SIG-M5 treated with dmso at 0.1 percent for 504 hours (cell line): ENCODE results near the gene CD44.

Experiments used
- DNase-seq: peaks from one replicate; lab custom pipeline; 2025; ENCODE audit not compliant: unreplicated experiment; lab: John Stamatoyannopoulos, UW

CD44 gene

DNA sequence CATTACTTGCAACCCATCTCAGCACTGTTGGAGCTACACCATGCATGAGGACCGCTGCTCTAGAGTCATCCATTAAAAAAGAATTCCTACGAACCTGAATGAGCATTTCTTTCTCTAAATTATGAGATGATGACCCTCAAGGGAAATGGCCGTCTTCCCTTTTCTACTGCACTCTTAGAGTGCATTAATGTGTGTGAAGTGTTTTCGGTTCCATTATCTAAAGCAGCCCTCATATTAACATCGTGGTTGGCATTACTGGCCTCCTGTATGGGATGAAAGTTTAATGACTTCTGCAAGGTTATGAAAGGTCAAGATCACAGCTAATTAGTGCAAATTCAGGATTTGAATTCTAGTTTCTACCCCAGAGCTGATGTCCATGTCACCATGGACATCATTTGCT, 16.7 kb downstream of the CD44 start:
- no peak for DNase-seq

DNA sequence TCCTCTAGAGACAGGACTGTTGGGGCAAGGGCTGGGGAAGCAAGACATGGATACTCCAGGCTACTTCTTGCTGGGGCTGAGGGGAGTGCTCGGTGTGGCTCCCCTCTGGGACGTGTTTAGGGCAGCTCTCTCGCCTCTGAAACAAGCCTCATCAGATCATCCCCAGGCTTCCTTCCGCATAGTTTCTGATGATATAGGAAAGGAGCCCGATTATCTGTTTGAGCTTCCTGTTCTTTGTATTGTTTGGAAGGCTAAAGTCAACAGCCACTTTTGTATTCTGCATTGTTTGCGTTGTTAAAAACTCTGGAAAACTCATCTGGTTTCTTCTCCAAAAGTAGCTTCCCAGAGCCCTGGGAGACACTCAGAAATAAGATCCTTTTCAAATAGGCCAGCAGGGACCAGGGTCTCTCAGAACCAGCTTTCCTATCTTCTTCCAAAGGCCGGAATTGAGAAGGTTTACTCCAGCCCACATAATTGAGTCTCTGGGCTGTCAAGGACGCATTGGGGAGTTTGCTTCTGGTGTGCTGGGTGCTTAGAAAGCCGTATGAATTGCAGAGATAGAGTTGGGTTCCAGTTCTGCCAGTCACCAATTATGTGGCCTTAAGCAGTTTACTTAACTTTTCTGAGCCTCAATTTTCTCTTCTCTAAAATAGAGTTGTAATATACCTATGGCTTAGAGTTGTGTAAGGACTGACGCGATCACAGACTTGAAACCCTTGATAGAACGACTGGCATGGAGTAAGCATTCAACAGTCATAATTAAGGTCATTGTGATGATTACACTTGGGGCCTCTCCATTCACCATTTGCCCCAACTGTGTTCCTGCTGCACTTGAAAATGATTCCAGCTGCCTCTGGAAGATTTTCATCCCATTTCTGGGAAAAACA, 19.1 kb downstream of the CD44 start:
- no peak for DNase-seq

DNA sequence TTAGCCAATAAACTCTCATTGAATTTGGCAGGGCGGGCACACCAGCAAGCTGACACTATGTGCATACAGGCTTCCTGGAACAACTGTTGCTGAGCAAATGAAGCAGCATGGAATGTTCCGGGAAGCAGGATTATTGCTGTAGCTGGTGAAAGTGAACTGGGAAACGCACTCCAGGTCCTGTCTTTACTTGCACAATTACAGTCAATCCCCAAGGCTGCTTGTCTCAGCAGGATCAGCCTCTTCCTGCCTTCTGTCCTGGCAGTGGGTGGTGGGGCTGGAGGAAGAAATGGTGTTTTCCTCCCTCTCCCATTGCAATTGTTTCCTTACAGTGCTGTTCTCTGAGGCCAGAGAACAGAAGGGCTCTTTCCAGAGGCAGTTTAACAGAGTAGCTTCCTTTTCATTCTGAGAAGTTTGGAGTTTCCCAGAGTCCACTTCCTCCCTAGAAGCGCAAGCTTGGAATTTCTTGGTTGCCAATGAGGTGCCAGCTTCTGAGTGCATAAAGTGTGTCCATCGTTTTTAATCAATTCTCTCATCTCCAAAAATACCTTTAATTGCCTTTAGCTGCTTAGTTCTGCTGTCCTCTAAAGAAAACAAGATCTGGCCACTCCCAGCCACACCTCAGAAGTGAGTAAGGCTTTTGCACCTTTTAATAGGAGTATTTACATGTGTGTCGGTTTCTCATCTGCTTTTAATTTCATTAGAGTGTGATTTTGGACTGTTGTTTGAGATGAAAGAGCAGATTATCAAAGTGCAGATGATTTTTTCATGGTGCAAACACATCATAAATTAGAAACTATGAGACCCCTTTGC, 19.9 kb downstream of the CD44 start:
- DNase-seq = no peak

GRCh38 chr11:35160246-35160824, 21.4 kb downstream of the CD44 start:
- DNase-seq = no peak

DNA sequence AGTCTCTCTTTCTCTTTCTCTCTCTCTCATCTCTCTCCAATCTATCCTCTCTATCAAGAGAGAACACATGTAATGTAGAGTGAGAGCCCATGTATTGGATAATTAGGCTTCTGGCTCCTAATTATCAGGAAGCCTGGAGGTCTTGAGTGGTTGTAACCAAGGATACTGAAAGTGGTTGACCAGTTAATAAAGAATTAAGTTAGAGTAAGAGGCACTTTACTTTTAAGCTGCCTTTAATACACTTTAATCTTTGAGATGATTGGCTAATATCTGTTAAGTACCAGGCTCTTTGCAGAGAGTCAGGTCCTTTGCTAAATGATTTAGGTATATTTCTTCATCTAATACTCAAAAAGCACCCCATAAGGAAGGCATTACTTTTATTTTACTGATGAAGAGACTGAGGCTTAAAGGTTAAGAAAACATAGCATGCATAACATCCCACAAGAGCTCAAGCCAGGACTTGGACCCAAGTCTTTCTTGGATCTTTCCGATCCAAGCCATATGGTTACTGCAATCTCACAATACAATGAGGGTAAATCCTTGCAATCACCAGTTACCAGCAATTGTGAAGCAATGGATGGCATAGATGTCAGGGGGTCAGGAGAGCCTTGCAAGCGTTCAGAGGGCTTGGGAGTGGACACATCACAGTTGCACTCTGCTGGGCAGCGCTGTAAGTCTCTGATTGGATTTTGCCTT, 22.1 kb downstream of the CD44 start:
- DNase-seq = no peak

GRCh38 chr11:35162745-35163144, 23.8 kb downstream of the CD44 start:
- peak; percentile 56 for DNase-seq

GRCh38 chr11:35163209-35163608, 24.2 kb downstream of the CD44 start:
- DNase-seq = no peak

DNA sequence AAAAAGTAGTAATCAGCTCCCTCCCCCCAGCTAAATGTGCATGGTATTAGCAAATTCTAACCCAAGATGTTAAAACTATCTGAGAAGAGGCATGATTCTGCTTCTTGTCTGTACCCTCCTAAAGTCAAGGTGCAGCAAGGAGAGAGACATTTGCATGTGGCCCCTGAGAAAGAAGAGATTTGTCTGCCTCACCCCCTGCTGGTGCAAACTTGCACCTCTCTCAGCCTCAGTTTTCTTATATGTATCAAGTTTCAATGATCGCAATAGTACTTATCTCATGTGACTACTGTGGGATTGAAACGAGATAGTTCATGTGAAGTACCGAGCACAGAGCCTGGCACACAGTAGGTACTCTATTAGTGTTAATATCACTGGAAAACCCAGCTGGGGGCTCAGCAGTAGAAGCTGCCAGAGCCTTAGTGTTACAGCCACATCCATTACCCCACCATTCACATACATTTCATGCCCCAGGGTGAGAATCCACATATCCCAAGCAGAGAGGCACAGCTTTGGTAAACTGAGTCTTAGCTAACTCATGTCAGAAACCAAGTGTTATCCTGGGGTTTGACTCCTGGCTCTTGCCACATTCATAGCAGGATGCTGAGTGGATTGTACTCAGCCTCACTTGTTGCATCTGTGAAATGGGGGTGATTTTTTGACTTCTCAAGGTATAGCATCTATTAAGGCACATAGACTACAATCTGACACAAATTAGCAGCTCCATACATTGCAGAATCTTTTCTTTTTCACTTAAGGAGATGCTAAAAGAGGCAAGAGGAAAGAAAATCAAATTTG, 24.9 kb downstream of the CD44 start:
- no peak for DNase-seq

- DNase-seq = no peak
Measured at GRCh38 chr11:35165030-35165422, 26.1 kb downstream of the CD44 start.

GRCh38 chr11:35165423-35166368, 26.7 kb downstream of the CD44 start:
- peak; percentile 82 for DNase-seq

DNA sequence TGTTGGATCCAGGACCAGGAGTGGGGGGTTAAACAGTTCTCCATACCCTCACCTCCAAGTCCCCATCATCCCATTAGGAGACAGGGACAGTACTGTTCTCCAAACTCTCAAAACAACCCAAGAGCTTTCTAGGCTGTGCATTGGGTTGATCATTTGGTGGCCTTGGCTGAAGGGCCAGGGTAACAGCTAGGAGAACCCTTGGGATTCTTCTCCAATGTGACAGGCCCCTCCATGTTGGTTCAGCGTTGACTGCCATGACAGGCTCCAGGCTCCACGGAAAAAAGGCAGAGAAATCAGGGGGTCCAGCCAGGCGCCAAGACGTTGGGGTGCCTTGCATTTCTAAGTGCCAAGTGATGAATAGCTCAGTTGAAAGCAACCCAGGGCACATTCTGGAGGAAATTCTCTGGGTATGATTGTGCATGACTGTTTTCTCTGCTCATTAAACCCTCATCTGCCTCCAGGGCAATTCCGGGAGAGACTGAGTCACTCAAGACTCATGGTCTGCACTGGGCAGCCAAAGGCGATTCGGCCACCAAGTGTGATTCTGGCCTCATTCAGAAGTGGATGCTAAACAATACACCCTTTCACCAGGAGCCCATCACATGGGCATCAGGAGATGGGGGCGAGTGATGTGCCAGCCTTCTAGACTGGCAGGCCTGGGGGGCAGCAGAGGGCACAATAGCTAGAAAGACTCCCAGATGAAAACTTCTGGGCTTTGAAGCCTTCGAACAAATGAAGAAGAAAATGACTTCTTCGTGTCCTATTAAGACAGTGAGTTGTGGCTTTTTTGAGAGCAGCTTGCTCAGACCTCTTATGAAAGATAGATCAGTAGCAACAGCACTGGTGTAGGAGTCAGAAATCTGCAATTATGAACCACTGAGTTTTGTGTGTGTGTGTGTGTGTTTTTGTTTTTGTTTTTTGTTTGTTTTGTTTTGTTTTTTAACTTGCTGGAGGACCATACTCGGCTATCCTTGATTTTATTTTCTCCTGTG, 27.7 kb downstream of the CD44 start:
- no peak for DNase-seq

GRCh38 chr11:35167426-35167954, 28.5 kb downstream of the CD44 start:
- DNase-seq = no peak

GRCh38 chr11:35168671-35169070, 29.7 kb downstream of the CD44 start:
- no peak for DNase-seq

- no peak for DNase-seq
Measured at GRCh38 chr11:35169112-35169511, 30.1 kb downstream of the CD44 start.

- DNase-seq = no peak
Measured at GRCh38 chr11:35169754-35170153, 30.8 kb downstream of the CD44 start.

DNA sequence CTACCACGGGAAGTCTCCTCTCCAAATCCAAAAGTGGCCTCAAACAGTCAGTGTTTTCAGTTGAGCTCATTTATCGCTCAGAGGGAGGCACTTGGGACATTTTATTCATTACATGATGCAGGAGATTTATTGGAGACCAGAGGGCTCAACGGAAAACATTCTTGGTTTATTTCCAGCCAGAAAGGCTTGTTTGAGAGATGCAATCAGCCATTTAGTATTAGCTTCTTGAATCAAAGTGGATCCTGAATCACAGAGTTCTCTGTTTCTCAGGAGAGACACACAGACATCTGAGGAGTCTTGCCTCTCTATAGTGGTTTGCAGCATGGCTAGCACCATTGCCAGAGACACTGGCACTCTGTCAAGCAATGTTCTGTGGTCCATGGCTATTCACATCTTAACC, 31.5 kb downstream of the CD44 start:
- DNase-seq = no peak

DNA sequence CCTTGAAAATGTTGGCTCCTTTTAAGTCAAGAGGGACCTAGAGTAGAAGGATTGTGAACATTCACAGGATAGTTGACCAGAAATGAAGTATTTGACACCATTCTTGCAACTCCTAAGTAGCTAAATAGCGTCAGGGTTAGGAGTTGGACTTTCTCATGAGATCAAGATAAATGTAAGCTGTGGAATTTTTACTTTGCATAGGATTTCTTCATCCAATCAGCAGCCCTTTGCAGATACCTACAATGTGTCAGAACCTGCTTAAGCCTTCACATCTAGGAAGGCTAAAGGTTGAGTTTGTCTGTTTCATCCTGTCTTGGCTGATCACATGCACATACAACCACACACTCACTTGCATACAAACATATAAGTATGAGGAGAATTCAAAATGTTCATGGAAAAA, 32.3 kb downstream of the CD44 start:
- DNase-seq = no peak

DNA sequence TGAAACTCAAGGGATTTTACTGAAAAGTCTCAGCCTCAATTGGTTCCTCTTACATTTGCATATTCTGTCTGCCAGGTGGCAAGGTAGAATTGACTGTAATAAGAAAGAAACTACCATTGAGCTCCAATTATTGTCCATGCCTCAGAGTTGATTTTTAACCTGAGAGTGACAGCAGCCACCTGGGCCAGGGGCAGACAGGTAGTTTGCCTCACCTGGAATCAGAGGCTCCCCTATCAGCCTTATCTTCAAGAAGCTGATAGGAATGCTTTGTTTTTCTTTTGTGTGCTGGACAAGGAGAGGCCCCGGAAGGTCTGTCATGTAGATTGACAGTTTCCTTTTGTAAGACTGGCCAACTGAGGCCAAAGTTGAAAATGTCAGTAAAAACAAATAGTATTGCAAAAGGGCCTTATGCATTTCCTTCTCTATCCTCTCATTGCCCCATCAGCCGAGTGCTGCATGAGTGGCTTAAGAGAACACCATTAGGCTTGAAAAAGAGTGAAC, 34.1 kb downstream of the CD44 start:
- peak; percentile 48 for DNase-seq
